CD4-positive, alpha-beta T cell treated with Interferon alpha-2 for 1 hour (primary cell): ENCODE data around the gene GUF1.
"Not testable (repeated sequence)": the region's sequence is repeated elsewhere in the genome, so short reads cannot be mapped to it uniquely, and the experiment has no call there.

Source experiments
- DNase-seq, 2 donors: peaks; one replicate each; pipeline ENCODE4 v3.0.0-alpha.2; 2020 to 2022

Gene GUF1

GRCh38 chr4:44713125-44713524, 34.9 kb downstream of the GUF1 start:
- DNase-seq, result no peak

- DNase-seq, result no peak
Observed at GRCh38 chr4:44716597-44716996, 38.4 kb downstream of the GUF1 start.

GRCh38 chr4:44720371-44720770, 42.2 kb downstream of the GUF1 start:
- no peak for DNase-seq

- no peak for DNase-seq
Observed at GRCh38 chr4:44722001-44722400, 43.8 kb downstream of the GUF1 start.

GRCh38 chr4:44725166-44725565, 46.9 kb downstream of the GUF1 start:
- DNase-seq, result no peak

- no peak for DNase-seq
Observed at GRCh38 chr4:44725726-44726037, 47.5 kb downstream of the GUF1 start.

- peak; percentile 83 to 87 for DNase-seq
Observed at GRCh38 chr4:44726038-44726871, 48.0 kb downstream of the GUF1 start, which contains the start of gene GNPDA2. Gene GNPDA2, minus strand, starts transcription at chr4:44726556. Its CDS starts 4,349 bp downstream, at chr4:44722207.

- DNase-seq, result no peak
Observed at GRCh38 chr4:44727471-44727870, 49.3 kb downstream of the GUF1 start.

- not testable (repeated sequence) for DNase-seq
Observed at GRCh38 chr4:44728694-44729093, 50.5 kb downstream of the GUF1 start.

- no peak for DNase-seq
Observed at GRCh38 chr4:44736900-44737299, 58.7 kb downstream of the GUF1 start.

GRCh38 chr4:44738615-44739014, 60.4 kb downstream of the GUF1 start:
- peak in 1 of 2 donors; percentile 10 for DNase-seq

- DNase-seq, result no peak
Observed at GRCh38 chr4:44740201-44740600, 62.0 kb downstream of the GUF1 start.
